Neuronal stem cell (in vitro differentiated cells): ENCODE measurements around the gene KDSR.
A peak's percentile ranks its signal among the peaks of the same experiment; 100 is the strongest.

Experiments used
- DNase-seq: peaks from one replicate; pipeline ENCODE4 v3.0.0-alpha.2; 2013; ENCODE audit warnings: low spot score
- H2AFZ ChIP-seq: one replicate; pipeline ENCODE4 v1.6.1; 2013; ENCODE audit warnings: mild to moderate bottlenecking, low read length, inconsistent platforms
- H2AK5ac ChIP-seq: 2 replicates; pipeline ENCODE4 v1.6.1; 2013; ENCODE audit warnings: low read depth, mild to moderate bottlenecking, inconsistent platforms, low read length, moderate library complexity, mixed read lengths
- H2BK120ac ChIP-seq: 2 replicates; pipeline ENCODE4 v1.6.1; 2013; ENCODE audit warnings: low read depth, mild to moderate bottlenecking, inconsistent platforms, low read length, moderate library complexity, mixed read lengths
- H2BK12ac ChIP-seq: one replicate; pipeline ENCODE4 v1.6.1; 2013; ENCODE audit warnings: low read length, inconsistent platforms
- H2BK15ac ChIP-seq: 2 replicates; pipeline ENCODE4 v1.6.1; 2013; ENCODE audit warnings: mild to moderate bottlenecking, low read length, inconsistent platforms, mixed read lengths
- H2BK5ac ChIP-seq: one replicate; pipeline ENCODE4 v1.6.1; 2013; ENCODE audit warnings: inconsistent platforms, mild to moderate bottlenecking, low read length, moderate library complexity
- H3K14ac ChIP-seq: one replicate; pipeline ENCODE4 v1.6.1; 2013; ENCODE audit warnings: low read length, inconsistent platforms
- H3K18ac ChIP-seq: 2 replicates; pipeline ENCODE4 v1.6.1; 2013; ENCODE audit warnings: low read length, inconsistent platforms
- H3K23ac ChIP-seq: 2 replicates; pipeline ENCODE4 v1.6.1; 2013; ENCODE audit warnings: low read depth, mild to moderate bottlenecking, mixed read lengths, low read length, inconsistent platforms; ENCODE audit not compliant: poor library complexity
- H3K27ac ChIP-seq: replicated peaks from 3 replicates; pipeline ENCODE4 v1.5.1; 2013; ENCODE audit warnings: low read length, inconsistent platforms
- H3K27me3 ChIP-seq, 3 experiments: 2 replicates each; pipeline ENCODE4 v1.6.1; 2013; ENCODE audit warnings: low read length in 3 of 3, mild to moderate bottlenecking in 2 of 3, inconsistent platforms in 1 of 3, low read depth in 1 of 3, mixed read lengths in 1 of 3, moderate library complexity in 1 of 3; ENCODE audit not compliant: control insufficient read depth in 3 of 3, insufficient read depth in 3 of 3
- H3K36me3 ChIP-seq, 2 donors: replicated peaks in 1 of 2; 2 replicates each; pipeline ENCODE4 v1.6.1; 2013; ENCODE audit warnings: low read length in 2 of 2; ENCODE audit not compliant: control insufficient read depth in 2 of 2, insufficient read depth in 2 of 2
- H3K4ac ChIP-seq: 2 replicates; pipeline ENCODE4 v1.6.1; 2013; ENCODE audit warnings: inconsistent platforms, mild to moderate bottlenecking, low read length, moderate library complexity
- H3K4me1 ChIP-seq, 2 donors: 1 replicate in 1 of 2; 2 replicates in 1 of 2; pipeline ENCODE4 v1.6.1; 2013; ENCODE audit warnings: low read length in 2 of 2, low read depth in 1 of 2; ENCODE audit not compliant: control insufficient read depth in 2 of 2, insufficient read depth in 1 of 2
- H3K4me2 ChIP-seq: one replicate; pipeline ENCODE4 v1.6.1; 2013; ENCODE audit warnings: mild to moderate bottlenecking, low read length, inconsistent platforms; ENCODE audit not compliant: insufficient read depth, poor library complexity, severe bottlenecking
- H3K4me3 ChIP-seq, 2 donors: 2 replicates each; pipeline ENCODE4 v1.5.1; 2013; ENCODE audit warnings: low read length in 2 of 2, mild to moderate bottlenecking in 2 of 2, inconsistent platforms in 1 of 2, moderate library complexity in 1 of 2
- H3K79me1 ChIP-seq: one replicate; pipeline ENCODE4 v1.6.1; 2013; ENCODE audit warnings: low read depth, mild to moderate bottlenecking, inconsistent platforms, low read length, moderate library complexity
- H3K9ac ChIP-seq: one replicate; pipeline ENCODE4 v1.6.1; 2013; ENCODE audit warnings: mild to moderate bottlenecking, low read depth, low read length, inconsistent platforms; ENCODE audit not compliant: poor library complexity
- H3K9me3 ChIP-seq, 2 donors: replicated peaks in 1 of 2; 2 replicates each; pipeline versions ENCODE3 to v1.6.1; 2013; ENCODE audit warnings: low read length in 2 of 2, mild to moderate bottlenecking in 2 of 2, inconsistent platforms in 1 of 2, low read depth in 1 of 2, mixed read lengths in 1 of 2, moderate library complexity in 1 of 2; ENCODE audit not compliant: control insufficient read depth in 2 of 2, insufficient read depth in 1 of 2
- H4K8ac ChIP-seq: one replicate; pipeline ENCODE4 v1.6.1; 2013; ENCODE audit warnings: low read depth, mild to moderate bottlenecking, inconsistent platforms, low read length, moderate library complexity
- H4K91ac ChIP-seq: one replicate; pipeline ENCODE4 v1.6.1; 2013; ENCODE audit warnings: low read length, low read depth, mild to moderate bottlenecking, inconsistent platforms; ENCODE audit not compliant: poor library complexity
- WGBS, 2 donors: extraction: QIAGEN DNeasy Blood & Tissue Kit; methylation state at CpG; one replicate each; pipeline ENCODE4 v1.1.7; 2013; ENCODE audit warnings: missing lambda C conversion rate in 2 of 2, mixed read lengths in 1 of 2; ENCODE audit not compliant: insufficient read length in 2 of 2, insufficient replicate concordance in 1 of 2; ENCODE audit errors: extremely low coverage in 2 of 2; 5-methylcytosine and 5-hydroxymethylcytosine counted together

The KDSR gene

GRCh38 chr18:63346031-63346430, 21.0 kb downstream of the KDSR start:
- Histone ChIP-seq H2BK15ac (no peak overlapping the region), H2BK12ac (no peak overlapping the region), H3K4me1 (no peaks in the 10 kb centered on the region), H4K8ac (no peak overlapping the region), H2BK5ac (no peak overlapping the region), H3K23ac (no peak overlapping the region), H2AFZ (no peak overlapping the region), H3K18ac (no peak overlapping the region), H3K79me1 (no peaks in the 10 kb centered on the region), H3K9me3 (no peaks in the 10 kb centered on the region), H2BK120ac (no peak overlapping the region), H3K27me3 (no peaks in the 10 kb centered on the region), H3K27ac (no peak overlapping the region), H3K36me3 (peaks cover 32 to 94% of the 10 kb centered on the region in 2 donors), H2AK5ac (no peak overlapping the region), H3K4me3 (no peak overlapping the region), H3K4me2 (no peak overlapping the region), H4K91ac (no peak overlapping the region), H3K4ac (no peak overlapping the region), H3K14ac (no peak overlapping the region), H3K9ac (peak overlapping the region; percentile 30)
- no peak for DNase-seq
- WGBS, 2 donors = no CpG with 5 or more reads among the region's 7 CpGs

GRCh38 chr18:63344918-63345317, 22.1 kb downstream of the KDSR start:
- Histone ChIP-seq H3K79me1 (no peaks in the 10 kb centered on the region), H3K9ac (no peak overlapping the region), H3K27ac (no peak overlapping the region), H4K8ac (no peak overlapping the region), H3K18ac (no peak overlapping the region), H3K4ac (no peak overlapping the region), H3K36me3 (peaks cover 31 to 94% of the 10 kb centered on the region in 2 donors), H2BK12ac (no peak overlapping the region), H4K91ac (no peak overlapping the region), H3K23ac (no peak overlapping the region), H2BK120ac (no peak overlapping the region), H3K9me3 (no peaks in the 10 kb centered on the region), H2BK15ac (no peak overlapping the region), H2AFZ (no peak overlapping the region), H3K14ac (no peak overlapping the region), H2AK5ac (no peak overlapping the region), H3K4me3 (no peak overlapping the region), H2BK5ac (no peak overlapping the region), H3K4me1 (no peaks in the 10 kb centered on the region), H3K4me2 (no peak overlapping the region), H3K27me3 (no peaks in the 10 kb centered on the region)
- no CpG with 5 or more reads among the region's 2 CpGs for WGBS, 2 donors
- no peak for DNase-seq

- H3K27me3 ChIP-seq = no peaks in the 10 kb centered on the region
- WGBS, 2 donors = no CpG with 5 or more reads among the region's 5 CpGs
- H3K36me3 ChIP-seq = peaks cover 27 to 94% of the 10 kb centered on the region in 2 donors
These were observed 22.7 kb downstream of the KDSR start for GRCh38 chr18:63344263-63344662.

GRCh38 chr18:63342206-63342605, 24.8 kb downstream of the KDSR start:
- H3K4me1 ChIP-seq = no peaks in the 10 kb centered on the region
- no peak overlapping the region for H3K18ac ChIP-seq
- H4K91ac ChIP-seq = no peak overlapping the region
- H3K79me1 ChIP-seq = no peaks in the 10 kb centered on the region
- no peak overlapping the region for H3K9ac ChIP-seq
- H3K4me2 ChIP-seq = no peak overlapping the region
- no peak overlapping the region for H2AK5ac ChIP-seq
- peaks cover 26 to 94% of the 10 kb centered on the region in 2 donors for H3K36me3 ChIP-seq
- H3K23ac ChIP-seq = no peak overlapping the region
- H2BK5ac ChIP-seq = no peak overlapping the region
- H3K4ac ChIP-seq = no peak overlapping the region
- H3K27ac ChIP-seq = no peak overlapping the region
- WGBS, 2 donors = no CpG with 5 or more reads among the region's 5 CpGs
- no peak overlapping the region for H3K14ac ChIP-seq
- H4K8ac ChIP-seq = no peak overlapping the region
- H2BK15ac ChIP-seq = no peak overlapping the region
- DNase-seq = no peak
- H2AFZ ChIP-seq = no peak overlapping the region
- H3K27me3 ChIP-seq = no peaks in the 10 kb centered on the region
- H3K4me3 ChIP-seq = no peak overlapping the region
- no peaks in the 10 kb centered on the region for H3K9me3 ChIP-seq
- H2BK120ac ChIP-seq = no peak overlapping the region
- no peak overlapping the region for H2BK12ac ChIP-seq

More at GRCh38 chr18:63344263-63344662, 22.7 kb downstream of the KDSR start:
- H3K4me1 ChIP-seq = no peaks in the 10 kb centered on the region
- H2BK120ac ChIP-seq = no peak overlapping the region
- no peak overlapping the region for H2BK15ac ChIP-seq
- H2BK12ac ChIP-seq = no peak overlapping the region
- H4K8ac ChIP-seq = no peak overlapping the region
- H3K4ac ChIP-seq = no peak overlapping the region
- H3K4me2 ChIP-seq = no peak overlapping the region
- no peak overlapping the region for H2BK5ac ChIP-seq
- H3K18ac ChIP-seq = no peak overlapping the region
- no peak for DNase-seq
- H3K79me1 ChIP-seq = no peaks in the 10 kb centered on the region
- no peaks in the 10 kb centered on the region for H3K9me3 ChIP-seq
- H4K91ac ChIP-seq = no peak overlapping the region
- H2AK5ac ChIP-seq = no peak overlapping the region
- H3K23ac ChIP-seq = no peak overlapping the region
- H3K4me3 ChIP-seq = no peak overlapping the region
- H3K14ac ChIP-seq = no peak overlapping the region
- H3K9ac ChIP-seq = no peak overlapping the region
- H2AFZ ChIP-seq = no peak overlapping the region
- no peak overlapping the region for H3K27ac ChIP-seq
